OCI-LY7 (cell line): Measurements from ENCODE around the gene DDAH1. TPM values are rescaled to one million over a fixed set of nuclear protein-coding genes. Genes with fewer than 3 reads are reported as not detected.

Experiments used
- BruUV-seq: library from RNA; stranded (reverse); fragments of 400-500 nt; replicated peaks from 2 replicates; lab custom pipeline; 2021; lab: Mats Ljungman, UMichigan
- CTCF ChIA-PET: fragments of 300-600 bp; sonication (Branson Sonifier 250); formaldehyde crosslinking; loops from one replicate; lab custom pipeline; 2022; ENCODE audit warnings: antibody characterized with exemption; ENCODE audit not compliant: unreplicated experiment; lab: Charles Lee
- POLR2A ChIA-PET: fragments of 300-600 bp; sonication (Branson Sonifier 250); formaldehyde crosslinking; loops from one replicate; lab custom pipeline; 2022; ENCODE audit warnings: antibody characterized with exemption; lab: Charles Lee
- DNase-seq: peaks from one replicate; pipeline ENCODE4 v3.0.0-alpha.2; 2015; ENCODE audit warnings: low spot score
- H2AFZ ChIP-seq: fragments of 200-600 bp; sonication (generic), shearing (Covaris generic); 2 replicates; pipeline ENCODE4 v1.6.1; 2014; ENCODE audit warnings: mild to moderate bottlenecking, antibody characterized with exemption, low read length, moderate library complexity
- H3K27ac ChIP-seq: fragments of 200-600 bp; sonication (generic); 2 replicates; pipeline ENCODE4 v1.5.1; 2014; ENCODE audit warnings: mixed run types, low read depth, mild to moderate bottlenecking, moderate library complexity, low read length, inconsistent platforms; ENCODE audit not compliant: poor library complexity, severe bottlenecking
- H3K36me3 ChIP-seq: fragments of 200-600 bp; sonication (generic); 2 replicates; pipeline ENCODE4 v1.6.1; 2014; ENCODE audit warnings: mild to moderate bottlenecking, antibody characterized with exemption, low read length, moderate library complexity, mixed read lengths; ENCODE audit not compliant: insufficient read depth
- H3K4me1 ChIP-seq: fragments of 200-600 bp; sonication (generic); 2 replicates; pipeline ENCODE4 v1.5.1; 2014; ENCODE audit warnings: mild to moderate bottlenecking, low read length; ENCODE audit not compliant: insufficient read depth, poor library complexity, severe bottlenecking
- H3K4me2 ChIP-seq: fragments of 200-600 bp; sonication (generic); 2 replicates; pipeline ENCODE4 v1.6.1; 2014; ENCODE audit warnings: mild to moderate bottlenecking, low read length
- H3K4me3 ChIP-seq: fragments of 200-600 bp; sonication (generic); 2 replicates; pipeline ENCODE4 v1.5.1; 2014; ENCODE audit warnings: mild to moderate bottlenecking, low read depth, low read length; ENCODE audit not compliant: poor library complexity, severe bottlenecking
- H3K79me2 ChIP-seq: fragments of 200-600 bp; sonication (generic); 2 replicates; pipeline ENCODE4 v1.6.1; 2016; ENCODE audit warnings: low read depth, mild to moderate bottlenecking, low read length, moderate library complexity, mixed read lengths; ENCODE audit not compliant: insufficient read depth
- H3K9me2 ChIP-seq: fragments of 200-600 bp; sonication (generic); 2 replicates; pipeline ENCODE4 v1.6.1; 2016; ENCODE audit warnings: mild to moderate bottlenecking, low read length, mixed read lengths; ENCODE audit not compliant: insufficient read depth
- H3K9me3 ChIP-seq: fragments of 200-600 bp; sonication (generic); 2 replicates; pipeline ENCODE4 v1.6.1; 2014; ENCODE audit warnings: mild to moderate bottlenecking, mixed run types, low read length, mixed read lengths
- H4K20me1 ChIP-seq: fragments of 200-600 bp; sonication (generic); 2 replicates; pipeline ENCODE4 v1.6.1; 2014; ENCODE audit warnings: mild to moderate bottlenecking, antibody characterized with exemption, low read length, moderate library complexity, mixed read lengths; ENCODE audit not compliant: insufficient read depth
- CTCF ChIP-seq: fragments of 200-600 bp; sonication (generic); conservative IDR thresholded peaks from 2 replicates; pipeline ENCODE4 v1.5.1; 2014; ENCODE audit warnings: mild to moderate bottlenecking, antibody characterized with exemption, low read length, moderate library complexity, mixed read lengths
- EZH2phosphoT487 ChIP-seq: fragments of 200-600 bp; sonication (generic); IDR thresholded peaks from 2 replicates; pipeline ENCODE4 v1.6.1; 2018; ENCODE audit warnings: low read depth, borderline replicate concordance, mild to moderate bottlenecking, mixed run types, antibody characterized with exemption, low read length, moderate library complexity, mixed read lengths
- intact Hi-C: fragments of 100-400 bp; cut with micrococcal nuclease; formaldehyde crosslinking; loops from one replicate; pipeline ENCODE4 v1.10.0; 2022; ENCODE audit not compliant: unreplicated experiment
- total RNA-seq, 2 experiments: library from RNA; depleted of rRNA in 1 of 2; stranded (reverse); fragments of >200 nt in 1 of 2; shearing (Covaris generic) in 1 of 2; gene quantifications; 2 replicates each; pipeline ENCODE4 v1.2.3, GENCODE V29; 2014 to 2022

DDAH1 gene
- total RNA-seq, 2 experiments from 2014 or later = not detected

DNA sequence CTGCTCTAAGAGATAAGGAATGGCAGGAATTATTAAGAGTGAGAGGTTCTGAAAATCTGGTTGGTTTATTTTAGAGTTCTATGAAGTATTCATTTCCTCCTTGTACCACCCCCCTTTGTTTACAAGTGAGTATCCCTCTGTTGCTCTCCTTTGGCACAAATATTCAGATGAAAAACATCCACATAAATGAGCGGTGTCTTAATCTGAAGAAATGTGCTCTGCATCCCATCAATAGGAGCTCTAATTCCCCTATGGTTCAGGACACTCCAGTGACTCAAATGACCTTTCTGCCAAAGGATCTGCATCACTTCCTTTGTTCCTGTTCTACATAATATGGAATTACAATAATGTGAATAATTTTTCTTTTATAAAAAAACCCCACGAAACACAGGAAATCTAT lies 16.6 kb downstream of the DDAH1 start:
- TF ChIP-seq EZH2phosphoT487 (no peak), CTCF (no peak)
- H2AFZ ChIP-seq = no peak overlapping the region
- BruUV-seq = no TSS peak
- H3K9me2 ChIP-seq = no peaks in the 10 kb centered on the region
- no peak overlapping the region for H3K27ac ChIP-seq
- intact Hi-C loops = no loop called here
- no peaks in the 10 kb centered on the region for H3K36me3 ChIP-seq
- ChIA-PET POLR2A (no interaction called here), CTCF (no interaction called here)
- no peak overlapping the region for H3K4me3 ChIP-seq
- H3K4me2 ChIP-seq = no peak overlapping the region
- H4K20me1 ChIP-seq = no peaks in the 10 kb centered on the region
- no peak for DNase-seq
- H3K4me1 ChIP-seq = no peaks in the 10 kb centered on the region
- H3K9me3 ChIP-seq = no peaks in the 10 kb centered on the region
- H3K79me2 ChIP-seq = no peaks in the 10 kb centered on the region

DNA sequence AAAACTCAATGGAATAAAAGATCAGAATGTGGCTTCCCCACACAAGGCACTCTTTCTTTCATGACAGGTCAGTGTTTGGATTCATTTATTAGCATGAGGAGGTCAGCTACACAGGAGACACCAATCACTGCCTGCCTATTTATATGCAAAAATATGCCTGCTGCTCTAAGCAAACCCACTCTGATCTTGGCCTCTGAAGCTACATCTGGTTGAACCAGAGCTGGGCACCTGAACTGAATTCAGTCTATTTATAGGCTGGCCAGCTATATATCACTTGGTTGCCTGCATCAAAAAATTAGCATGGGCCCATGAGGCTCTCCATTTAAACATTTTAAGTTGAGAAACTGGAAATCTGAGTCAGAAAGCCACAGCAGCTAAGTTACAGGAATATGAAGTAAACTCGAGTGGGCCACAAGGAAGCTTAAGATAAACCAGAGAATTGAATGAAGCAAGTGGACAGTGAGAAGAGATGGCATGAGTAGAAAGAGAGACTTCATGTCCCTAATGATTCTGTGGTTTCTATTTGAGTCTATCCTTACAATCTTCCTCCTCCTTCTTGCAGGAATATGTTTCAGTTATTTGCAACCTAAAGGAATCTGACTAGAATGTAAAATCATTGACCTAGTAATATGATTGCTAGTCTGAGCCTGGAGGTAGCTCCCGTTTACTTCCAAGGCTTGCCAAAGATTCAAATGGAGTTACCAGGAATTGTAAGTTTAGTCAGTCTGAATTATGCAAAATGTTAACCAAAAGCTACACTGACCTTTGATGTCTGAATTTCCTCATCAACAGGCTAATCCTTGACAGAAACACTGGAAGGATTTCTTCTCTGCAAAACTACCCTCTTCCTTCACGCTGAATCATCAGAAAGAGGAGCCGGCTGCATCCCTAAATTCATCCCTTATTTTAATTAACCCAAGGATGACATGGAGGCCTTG lies 17.7 kb downstream of the DDAH1 start:
- DNase-seq = no peak
- intact Hi-C loops = no loop called here
- no peaks in the 10 kb centered on the region for H3K9me2 ChIP-seq
- no peaks in the 10 kb centered on the region for H3K36me3 ChIP-seq
- no peak overlapping the region for H3K4me3 ChIP-seq
- no peak overlapping the region for H3K4me2 ChIP-seq
- no peak overlapping the region for H2AFZ ChIP-seq
- ChIA-PET POLR2A (interaction anchor here (1.0 kb wide), 1 partner anchor 14 kb away, joined by 4 read pairs; no protein-coding TSS in a partner anchor), CTCF (no interaction called here)
- no peaks in the 10 kb centered on the region for H3K9me3 ChIP-seq
- no TSS peak for BruUV-seq
- H3K4me1 ChIP-seq = no peaks in the 10 kb centered on the region
- no peaks in the 10 kb centered on the region for H3K79me2 ChIP-seq
- no peak overlapping the region for H3K27ac ChIP-seq
- H4K20me1 ChIP-seq = no peaks in the 10 kb centered on the region
- TF ChIP-seq EZH2phosphoT487 = no peak

DNA sequence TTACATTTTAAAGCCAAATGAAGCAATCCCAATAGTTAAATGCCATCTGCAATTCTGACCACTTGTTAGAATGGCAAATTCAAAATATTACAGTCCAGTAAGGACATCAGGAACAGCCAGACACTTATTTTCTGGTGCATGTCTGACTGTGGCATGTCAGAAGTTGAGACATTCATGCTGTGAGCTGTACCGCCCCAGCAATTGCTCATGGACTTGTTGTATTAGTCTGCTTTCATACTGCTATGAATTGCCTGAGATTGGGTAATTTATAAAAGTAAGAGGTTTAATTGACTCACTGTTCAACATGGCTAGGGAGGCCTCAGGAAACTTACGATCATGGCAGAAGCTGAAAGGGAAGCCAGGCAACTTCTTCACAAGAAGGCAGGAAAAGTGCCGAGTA lies 19.1 kb downstream of the DDAH1 start:
- no peak overlapping the region for H3K4me3 ChIP-seq
- H3K79me2 ChIP-seq = no peaks in the 10 kb centered on the region
- H3K9me3 ChIP-seq = no peaks in the 10 kb centered on the region
- TF ChIP-seq CTCF = no peak
- TF ChIP-seq EZH2phosphoT487 = no peak
- no peaks in the 10 kb centered on the region for H3K4me1 ChIP-seq
- POLR2A ChIA-PET = no interaction called here
- no peaks in the 10 kb centered on the region for H3K36me3 ChIP-seq
- no peak overlapping the region for H3K4me2 ChIP-seq
- H4K20me1 ChIP-seq = no peaks in the 10 kb centered on the region
- no peak overlapping the region for H3K27ac ChIP-seq
- DNase-seq = no peak
- CTCF ChIA-PET = no interaction called here
- intact Hi-C loops = no loop called here
- no peaks in the 10 kb centered on the region for H3K9me2 ChIP-seq
- H2AFZ ChIP-seq = no peak overlapping the region
- BruUV-seq = no TSS peak
